NB4 (cell line): ENCODE results near the gene IGF1R.

Source experiments
- MYC ChIP-seq: IDR thresholded peaks from 2 replicates; pipeline ENCODE4 v1.6.1; 2011; ENCODE audit warnings: low read depth, low read length
- POLR2A ChIP-seq: IDR thresholded peaks from 2 replicates; pipeline ENCODE4 v1.6.1; 2011; ENCODE audit warnings: mild to moderate bottlenecking; ENCODE audit not compliant: insufficient read length; ENCODE audit errors: extremely low read depth
- TF ChIP-seq, protein P1 (sequence below): IDR thresholded peaks from one replicate; pipeline ENCODE4 v1.5.1; 2012; ENCODE audit warnings: low read depth, low read length
- TF ChIP-seq, protein P2 (sequence below): IDR thresholded peaks from 2 replicates; pipeline ENCODE4 v1.6.1; 2011; ENCODE audit warnings: low read depth, low read length

DNA sequence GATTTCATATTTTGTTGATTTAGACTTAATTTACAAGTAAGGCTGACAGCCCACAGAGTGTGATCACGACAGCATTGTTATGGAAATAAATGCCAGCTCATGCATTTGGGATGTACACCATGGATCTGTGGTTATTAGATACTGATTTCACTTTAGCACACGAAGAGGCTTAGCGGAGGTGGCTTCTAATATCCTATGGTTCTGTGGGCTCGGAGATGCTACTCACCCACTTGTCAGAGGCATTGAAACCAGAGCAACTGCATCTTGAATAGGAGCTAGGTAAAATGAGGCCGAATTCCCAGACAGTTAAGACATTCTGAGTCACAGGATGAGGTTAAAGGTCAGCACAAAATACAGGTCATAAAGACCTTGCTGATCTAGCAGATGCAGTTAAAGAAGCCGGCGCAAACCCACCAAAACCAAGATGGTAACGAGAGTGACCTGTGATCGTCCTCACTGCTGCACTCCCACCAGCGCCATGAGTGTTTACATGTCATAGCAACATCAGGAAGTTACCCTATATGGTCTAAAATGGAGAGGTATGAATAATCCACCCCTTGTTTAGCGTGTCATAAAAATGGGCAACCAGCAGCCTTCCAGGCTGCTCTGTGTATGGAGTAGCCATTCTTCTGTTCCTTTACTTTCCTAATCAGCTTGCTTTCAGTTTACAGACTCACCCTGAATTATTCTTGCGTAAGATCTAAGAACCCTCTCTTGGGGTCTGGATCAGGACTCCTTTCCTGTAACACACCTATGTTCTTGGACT, 241.8 kb downstream of the IGF1R start:
- TF ChIP-seq POLR2A (no peak), MYC (no peak)
- TF ChIP-seq, protein P1, sequence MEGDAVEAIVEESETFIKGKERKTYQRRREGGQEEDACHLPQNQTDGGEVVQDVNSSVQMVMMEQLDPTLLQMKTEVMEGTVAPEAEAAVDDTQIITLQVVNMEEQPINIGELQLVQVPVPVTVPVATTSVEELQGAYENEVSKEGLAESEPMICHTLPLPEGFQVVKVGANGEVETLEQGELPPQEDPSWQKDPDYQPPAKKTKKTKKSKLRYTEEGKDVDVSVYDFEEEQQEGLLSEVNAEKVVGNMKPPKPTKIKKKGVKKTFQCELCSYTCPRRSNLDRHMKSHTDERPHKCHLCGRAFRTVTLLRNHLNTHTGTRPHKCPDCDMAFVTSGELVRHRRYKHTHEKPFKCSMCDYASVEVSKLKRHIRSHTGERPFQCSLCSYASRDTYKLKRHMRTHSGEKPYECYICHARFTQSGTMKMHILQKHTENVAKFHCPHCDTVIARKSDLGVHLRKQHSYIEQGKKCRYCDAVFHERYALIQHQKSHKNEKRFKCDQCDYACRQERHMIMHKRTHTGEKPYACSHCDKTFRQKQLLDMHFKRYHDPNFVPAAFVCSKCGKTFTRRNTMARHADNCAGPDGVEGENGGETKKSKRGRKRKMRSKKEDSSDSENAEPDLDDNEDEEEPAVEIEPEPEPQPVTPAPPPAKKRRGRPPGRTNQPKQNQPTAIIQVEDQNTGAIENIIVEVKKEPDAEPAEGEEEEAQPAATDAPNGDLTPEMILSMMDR = no peak
- TF ChIP-seq, protein P2, sequence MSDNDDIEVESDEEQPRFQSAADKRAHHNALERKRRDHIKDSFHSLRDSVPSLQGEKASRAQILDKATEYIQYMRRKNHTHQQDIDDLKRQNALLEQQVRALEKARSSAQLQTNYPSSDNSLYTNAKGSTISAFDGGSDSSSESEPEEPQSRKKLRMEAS = no peak
